Activated effector memory CD4-positive, alpha-beta T cell treated with anti-CD3 and anti-CD28 coated beads, Interleukin-2, amount 50 U/mL, for 16 hours (primary cell): ENCODE data around the gene SOWAHA.
"Not testable (repeated sequence)": the region's sequence is repeated elsewhere in the genome, so short reads cannot be mapped to it uniquely, and the experiment has no call there.

Experiments used
- DNase-seq: peaks from one replicate; pipeline ENCODE4 v3.0.0-alpha.2; 2020

The SOWAHA gene

DNA sequence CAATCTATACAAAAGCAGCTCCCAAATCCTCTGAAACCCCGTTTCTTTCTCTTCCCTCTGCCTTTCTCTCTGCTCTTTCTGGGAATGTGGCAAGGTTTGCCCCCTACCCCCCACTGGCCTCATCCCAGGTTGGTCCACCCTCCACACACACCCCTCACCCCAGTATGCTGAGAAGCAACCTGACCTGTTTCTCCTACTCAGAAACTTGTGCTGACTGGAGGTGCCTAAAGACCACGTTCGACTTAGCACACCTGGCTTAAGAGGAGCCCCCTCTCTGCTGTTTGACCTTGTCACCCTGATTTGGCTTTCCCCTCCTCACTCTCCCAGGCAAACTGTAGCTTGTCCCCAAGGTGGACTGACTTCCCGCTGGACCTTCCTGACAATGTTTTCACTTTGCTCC is 35.0 kb upstream of the SOWAHA start:
- peak; percentile 37 for DNase-seq

DNA sequence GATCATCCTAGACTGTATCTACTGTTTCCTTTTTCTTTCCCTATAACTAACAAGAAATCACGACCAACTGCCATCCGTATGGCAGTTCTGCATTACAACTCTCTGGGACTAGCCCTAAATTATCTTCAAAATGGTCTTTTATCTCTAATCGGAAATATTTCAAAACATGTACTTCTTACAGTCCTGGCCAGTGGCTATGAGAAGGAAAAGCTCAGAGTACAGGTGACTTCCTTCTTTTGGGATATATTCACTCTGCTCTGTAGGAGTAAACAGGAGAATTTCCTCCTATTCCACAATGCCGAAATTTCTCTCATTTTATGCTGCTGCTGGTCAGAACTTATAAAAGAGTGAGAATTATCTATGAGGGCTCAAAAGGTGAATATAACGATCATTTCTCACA is 34.2 kb upstream of the SOWAHA start:
- DNase-seq = no peak

DNA sequence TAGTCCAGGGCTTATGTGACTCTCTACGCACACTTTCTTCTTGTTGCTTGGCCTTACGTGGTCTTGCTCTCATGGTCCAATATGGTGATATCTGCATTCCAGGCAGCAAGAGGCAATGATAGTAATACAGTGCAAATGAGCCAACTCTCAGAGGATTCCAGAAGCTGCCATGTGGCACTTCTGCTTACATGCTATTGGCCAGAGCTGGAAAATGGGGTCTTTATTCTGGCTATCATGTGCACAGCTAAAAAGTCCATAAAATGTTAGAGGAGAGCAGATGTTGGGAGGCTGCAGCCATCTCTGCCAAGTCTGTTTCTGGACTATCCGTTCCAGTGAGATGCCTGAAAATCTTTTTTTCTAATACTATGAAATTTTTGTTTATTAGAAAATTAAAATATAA is 33.1 kb upstream of the SOWAHA start:
- DNase-seq = peak; percentile 4

DNA sequence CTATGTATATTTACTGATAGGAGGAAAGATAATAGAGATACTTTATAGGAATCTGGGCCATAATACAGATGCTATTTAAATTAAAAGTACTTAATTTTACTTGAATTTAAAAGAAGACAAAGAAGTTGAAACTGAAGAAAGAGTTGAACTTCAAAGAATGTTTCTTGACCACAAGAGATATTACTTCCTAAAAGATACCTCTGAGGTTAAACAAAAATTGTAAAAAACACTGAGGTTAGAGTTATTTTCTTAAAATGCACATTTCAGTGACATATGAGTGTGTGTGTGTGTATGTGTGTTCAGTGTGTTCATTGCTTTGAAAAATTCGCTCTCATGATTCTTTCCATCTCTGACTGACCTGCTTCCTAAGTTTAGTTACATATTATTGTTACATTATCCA is 32.5 kb upstream of the SOWAHA start:
- no peak for DNase-seq

DNA sequence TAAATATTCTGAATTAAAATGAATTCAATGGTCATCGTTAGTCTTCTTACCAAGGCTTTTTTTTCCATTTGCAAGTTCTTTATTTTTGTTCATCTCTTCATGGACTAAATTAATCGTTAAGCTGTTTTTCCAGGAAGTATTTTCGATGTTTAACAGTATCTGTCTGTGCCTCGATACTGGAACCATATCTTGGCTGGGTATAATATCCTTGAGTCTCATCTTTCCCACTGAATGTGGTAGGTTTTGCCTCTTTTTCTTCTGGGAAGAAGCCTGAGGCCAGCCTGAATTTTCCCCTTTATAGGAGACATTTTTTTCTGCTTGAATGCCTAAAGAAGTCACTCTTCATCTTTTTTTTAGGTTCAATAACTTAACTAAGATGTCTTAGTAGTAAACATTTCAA is 32.1 kb upstream of the SOWAHA start:
- DNase-seq = no peak

DNA sequence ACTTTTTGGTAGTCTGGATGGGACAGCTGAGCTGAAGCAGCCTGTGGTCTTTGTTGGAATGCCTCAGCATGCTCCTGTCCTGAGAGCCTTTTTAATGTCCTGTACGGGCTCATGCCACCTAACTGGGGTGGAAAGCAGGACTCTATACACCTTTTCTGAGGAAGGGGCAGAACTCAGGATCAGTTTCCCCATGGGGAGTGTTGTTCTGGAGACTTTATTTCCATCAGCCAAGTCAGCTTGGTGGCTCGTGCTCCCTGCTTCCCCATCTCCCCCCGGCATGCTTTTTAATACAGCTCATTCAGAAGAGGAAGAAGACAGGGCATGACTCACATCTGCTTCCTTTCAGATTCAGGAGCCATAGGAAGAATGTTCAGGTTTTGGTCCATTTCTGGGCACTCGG is 31.0 kb upstream of the SOWAHA start:
- DNase-seq = peak; percentile 25

DNA sequence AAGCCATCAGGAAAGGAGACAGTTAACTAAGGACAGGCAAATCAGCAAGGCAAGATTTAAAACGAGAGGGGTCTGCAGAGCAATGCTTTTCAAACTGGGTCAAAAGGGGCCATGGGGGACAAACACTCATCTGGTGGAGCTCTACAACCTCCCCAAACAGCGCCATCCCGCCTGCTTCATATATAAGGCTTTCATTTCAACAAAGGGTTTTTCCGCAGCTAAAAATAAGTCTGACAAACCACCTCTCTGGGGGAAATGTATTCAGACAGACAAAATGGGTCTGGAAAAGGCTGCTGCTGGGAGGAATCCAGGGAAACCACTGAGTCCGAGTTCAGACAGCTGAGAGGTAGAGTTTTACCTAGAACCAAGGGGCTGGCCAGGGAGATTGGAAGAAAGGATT is 27.7 kb upstream of the SOWAHA start:
- peak; percentile 2 for DNase-seq

DNA sequence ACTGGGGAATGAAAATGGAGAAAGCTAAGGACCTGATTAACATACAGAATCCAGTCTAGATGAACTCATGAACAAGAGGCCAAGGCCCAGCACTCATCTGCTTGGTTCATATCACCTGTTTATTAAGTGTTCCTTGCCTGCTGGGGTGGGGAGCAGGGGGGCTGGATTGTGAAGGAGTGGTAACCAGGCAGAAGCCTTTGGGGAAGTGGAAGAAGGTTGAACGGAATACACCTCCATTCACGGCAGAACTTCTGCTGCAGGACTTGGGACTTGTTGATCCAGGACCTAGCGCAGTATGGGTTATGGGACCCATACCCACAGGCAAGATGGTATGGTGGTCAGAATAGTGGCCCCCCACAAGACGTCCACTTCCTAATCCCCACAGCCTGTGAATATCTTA is 27.2 kb upstream of the SOWAHA start:
- DNase-seq = peak; percentile 39

DNA sequence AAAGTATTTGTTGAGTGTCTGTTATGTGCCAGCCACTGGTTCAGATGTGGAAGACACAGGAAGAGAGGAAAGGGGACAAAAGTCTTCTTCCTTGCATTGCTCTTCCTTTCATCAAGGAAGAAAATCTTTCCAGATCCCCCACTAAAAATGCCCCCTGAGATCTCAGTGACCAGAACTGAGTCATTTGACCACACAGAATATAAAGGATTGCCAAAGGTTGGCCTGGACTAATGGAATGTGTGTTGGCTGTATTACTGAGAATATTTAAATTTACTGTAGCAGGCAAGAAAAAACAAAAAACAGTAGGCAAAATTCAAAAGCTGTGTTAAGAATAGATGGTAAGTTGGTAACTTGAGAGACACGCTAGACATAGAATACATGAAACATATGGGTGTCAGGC is 26.0 kb upstream of the SOWAHA start:
- no peak for DNase-seq

DNA sequence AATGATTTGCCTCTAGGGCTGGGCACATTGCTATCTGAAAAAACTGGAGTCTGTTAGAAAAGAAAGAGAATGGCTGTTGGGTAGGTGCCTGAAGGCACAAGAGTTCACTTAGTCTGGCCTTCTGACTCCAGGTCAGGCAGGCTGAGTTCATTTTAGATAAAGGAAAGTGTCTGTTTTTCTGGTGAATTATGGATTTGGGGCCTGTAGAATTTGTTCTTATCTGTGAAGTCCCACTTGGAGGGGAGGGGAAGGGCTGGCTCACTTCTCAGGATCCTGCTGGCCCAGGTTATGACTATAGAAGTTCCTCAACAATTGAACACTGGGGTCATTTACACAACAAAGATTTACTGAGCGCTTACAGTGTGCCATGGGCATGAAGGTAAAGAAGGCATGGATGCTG is 24.6 kb upstream of the SOWAHA start:
- no peak for DNase-seq

DNA sequence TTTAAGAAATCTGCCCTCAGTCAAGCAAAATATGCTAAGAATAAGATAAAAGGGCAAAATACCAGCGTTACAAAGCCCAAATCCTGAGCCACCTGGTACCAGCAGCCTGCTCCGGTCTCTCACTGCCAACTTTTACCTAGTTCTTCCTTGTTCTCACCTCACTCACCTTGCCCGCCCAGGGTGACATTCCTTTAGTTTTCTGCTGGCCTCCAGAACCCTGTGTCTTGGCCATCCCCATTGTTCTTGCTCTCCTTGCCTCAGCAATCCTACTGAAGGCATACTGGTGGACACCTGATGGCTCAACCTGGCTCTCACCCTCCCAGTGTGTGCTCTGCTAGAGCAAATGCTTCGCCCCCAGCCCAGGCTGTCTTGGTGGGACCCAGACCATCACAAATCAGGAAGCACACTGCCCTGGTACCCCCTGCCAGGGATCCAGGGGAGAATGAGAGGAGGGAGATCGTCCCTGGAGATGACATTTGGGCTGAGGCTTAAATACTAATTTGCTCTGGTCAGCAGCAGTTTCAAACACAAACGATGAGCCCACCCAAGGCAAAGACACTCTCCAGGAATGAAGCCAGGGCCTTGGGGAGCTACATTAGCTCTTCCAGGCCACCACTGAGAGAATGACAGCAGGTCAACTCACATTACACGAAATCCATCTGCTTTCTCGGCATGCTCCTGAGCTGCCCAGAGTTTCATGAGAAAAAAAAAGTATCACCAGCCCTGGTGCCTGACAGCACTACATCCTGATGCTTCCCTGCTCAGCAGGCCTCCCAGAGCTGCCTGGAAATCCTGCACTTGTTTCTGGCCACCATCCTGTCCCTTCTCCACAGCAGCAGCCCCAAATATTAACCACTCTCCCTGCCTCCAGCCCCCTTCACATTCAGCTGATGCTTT is 23.9 kb upstream of the SOWAHA start:
- no peak for DNase-seq

DNA sequence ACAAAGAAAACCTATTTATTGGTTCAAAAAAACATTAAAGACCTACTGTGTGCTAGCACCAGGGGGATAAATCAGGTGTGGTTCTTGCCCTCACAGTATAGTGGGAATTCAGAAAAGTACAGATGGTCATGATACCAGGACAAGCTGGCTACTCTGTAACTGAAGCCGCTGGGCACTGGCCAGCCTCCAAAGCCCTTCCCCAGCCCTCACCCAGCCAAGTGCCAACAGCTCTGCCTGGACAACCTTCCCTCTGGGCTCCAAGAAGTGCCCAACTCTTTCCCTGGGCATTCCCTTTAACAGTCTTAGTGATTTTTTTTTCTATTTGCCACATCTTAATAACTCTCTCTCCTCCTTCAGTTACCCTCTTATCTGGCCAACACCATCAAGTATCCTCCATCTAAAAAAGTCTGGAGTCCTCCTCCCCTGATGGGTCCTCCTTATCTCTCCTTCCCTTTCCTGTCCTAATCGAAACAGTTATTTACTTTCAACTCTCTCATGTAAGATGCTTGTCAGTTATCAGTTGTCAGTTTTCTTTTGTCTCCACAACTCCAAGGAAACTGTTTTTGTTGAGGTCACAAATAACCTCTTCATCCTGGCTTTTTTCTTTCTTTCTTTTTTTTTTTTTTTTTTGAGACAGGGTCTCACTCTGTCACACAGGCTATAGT is 22.8 kb upstream of the SOWAHA start:
- DNase-seq = no peak

DNA sequence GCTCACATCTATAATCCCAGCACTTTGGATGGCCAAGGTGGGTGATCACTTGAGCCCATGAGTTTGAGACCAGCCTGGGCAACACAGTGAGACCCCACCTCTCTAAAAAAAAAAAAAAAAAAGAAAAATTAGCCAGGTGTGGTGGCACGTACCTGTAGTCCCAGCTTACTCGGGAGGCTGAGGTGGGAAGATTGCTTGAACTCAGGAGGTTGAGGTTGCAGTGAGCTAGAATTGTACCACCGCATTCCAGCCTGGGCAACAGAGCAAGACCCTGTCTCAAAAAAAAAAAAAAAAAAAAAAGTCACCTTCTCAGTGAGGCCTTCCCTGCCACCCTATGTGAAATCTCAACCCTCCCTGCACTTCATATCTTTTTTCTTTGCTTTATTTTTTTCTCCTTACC is 22.1 kb upstream of the SOWAHA start:
- no peak for DNase-seq

DNA sequence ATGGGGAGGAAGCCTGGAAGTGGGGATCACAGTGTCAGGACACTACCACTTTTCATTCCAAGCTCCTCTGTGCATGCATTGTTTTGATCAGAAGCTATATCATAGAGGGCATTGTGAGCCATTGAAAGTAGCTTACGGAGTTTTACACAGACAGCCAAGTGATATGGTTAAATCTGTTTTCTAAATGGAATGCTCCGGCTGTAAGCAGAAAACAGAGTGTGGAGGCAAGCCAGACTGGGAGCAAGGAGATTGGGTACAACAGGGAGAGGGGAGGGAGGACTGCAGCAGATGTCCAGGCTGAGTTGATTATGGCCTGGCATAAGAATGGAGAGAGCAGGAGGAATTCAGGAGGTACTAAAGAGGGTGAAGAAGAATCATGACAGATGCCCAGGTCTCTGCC is 15.5 kb upstream of the SOWAHA start:
- no peak for DNase-seq

DNA sequence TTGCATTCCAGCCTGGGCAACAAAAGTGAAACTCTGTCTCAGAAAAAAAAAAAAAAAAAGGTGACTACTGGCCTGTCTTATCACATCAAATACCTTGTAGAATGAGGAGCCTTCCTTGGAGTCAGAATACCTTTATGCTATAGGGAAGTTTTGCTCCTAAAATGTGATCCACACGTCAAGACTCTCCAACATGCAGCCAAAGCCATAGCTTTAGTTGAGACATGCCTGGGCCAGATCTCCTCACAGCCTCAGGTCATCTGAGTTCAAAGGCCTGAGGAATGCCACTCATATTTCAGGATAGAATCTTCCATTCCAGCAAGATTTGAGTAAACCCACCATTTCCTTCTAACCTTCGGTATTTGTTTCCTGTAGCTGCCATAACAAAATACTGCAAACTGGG is 13.7 kb upstream of the SOWAHA start:
- DNase-seq = no peak

DNA sequence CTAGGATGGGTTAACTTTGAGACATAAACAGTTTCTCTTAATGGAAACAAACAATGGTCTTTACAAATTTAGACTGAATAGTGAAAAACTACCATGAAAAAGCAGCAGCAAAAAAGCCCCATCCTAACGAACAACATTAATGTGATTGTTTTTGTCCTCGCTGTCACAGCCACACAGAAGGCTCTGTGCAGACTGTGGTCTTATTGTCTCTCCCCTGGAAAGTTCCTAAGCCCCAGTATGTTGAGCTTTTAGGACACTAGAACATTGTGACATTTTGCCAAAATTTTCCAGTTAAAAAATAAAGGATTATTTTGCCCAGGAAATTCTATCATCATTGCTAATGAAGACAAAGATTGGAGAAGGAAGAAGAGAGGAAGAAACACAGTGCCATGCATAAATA is 12.6 kb upstream of the SOWAHA start:
- DNase-seq = no peak

DNA sequence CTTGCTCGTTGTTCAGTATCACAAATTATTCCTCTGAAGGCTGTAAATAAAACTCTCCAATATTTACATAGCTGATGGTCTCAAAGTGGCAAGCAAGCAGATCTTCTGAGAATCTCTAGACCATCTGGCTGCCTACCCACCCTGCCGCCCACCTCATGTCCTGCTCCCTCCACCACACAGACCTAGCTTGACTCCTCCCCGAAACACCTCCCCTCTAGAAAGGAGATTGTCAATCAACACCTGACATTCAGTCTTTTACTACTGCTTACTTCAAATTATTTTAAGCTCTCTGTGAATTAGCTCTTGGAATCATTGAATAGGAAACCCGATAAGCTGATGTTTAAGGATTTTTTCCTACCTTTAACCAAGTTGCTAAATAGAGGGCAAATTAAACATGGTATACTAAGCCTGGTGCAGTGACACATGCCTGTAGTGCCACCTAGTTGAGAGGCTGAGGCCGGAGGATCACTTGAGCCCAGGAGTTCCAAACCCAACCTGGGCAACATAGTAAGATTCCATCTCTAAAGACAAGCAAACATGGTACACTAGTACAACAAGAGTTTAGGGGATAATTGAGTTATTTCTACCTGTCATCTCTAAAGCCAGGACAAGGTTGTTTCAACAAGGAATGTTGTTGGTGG is 10.9 kb upstream of the SOWAHA start:
- no peak for DNase-seq

DNA sequence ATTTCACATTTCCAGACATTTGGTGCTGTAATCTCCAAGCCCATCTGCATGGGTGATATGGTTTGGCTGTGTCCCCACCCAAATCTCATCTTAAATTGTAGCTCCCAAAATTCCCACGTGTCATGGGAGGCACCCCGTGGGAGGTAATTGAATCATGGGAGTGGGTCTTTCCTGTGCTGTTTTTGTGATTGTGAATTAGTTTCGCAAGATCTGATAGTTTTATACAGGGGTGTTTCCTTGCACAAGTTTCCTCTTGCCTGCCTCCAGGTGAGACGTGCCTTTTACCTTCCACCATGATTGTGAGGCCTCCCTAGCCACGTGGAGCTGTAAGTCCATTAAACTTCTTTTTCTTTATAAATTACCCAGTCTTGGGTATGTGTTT is 10.4 kb upstream of the SOWAHA start:
- DNase-seq = not testable (repeated sequence)

DNA sequence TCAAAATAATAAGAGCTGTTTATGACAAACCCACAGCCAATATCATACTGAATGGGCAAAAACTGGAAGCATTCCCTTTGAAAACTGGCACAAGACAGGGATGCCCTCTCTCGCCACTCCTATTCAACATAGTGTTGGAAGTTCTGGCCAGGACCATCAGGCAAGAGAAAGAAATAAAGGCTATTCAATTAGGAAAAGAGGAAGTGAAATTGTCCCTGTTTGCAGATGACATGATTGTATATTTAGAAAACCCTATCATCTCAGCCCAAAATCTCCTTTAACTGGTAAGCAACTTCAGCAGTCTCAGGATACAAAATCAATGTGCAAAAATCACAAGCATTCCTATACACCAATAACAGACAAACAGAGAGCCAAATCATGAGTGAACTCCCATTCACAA is 8.9 kb upstream of the SOWAHA start:
- not testable (repeated sequence) for DNase-seq

DNA sequence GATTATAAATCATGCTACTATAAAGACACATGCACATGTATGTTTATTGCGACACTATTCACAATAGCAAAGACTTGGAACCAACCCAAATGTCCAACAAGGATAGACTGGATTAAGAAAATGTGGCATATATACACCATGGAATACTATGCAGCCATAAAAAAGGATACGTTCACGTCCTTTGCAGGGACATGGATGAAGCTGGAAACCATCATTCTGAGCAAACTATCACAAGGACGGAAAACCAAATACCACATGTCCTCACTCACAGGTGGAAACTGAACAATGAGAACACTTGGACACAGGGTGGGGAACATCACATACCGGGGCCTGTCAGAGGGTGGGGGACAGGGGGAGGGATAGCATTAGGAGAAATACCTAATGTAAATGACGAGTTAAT is 7.2 kb upstream of the SOWAHA start:
- DNase-seq = not testable (repeated sequence)

DNA sequence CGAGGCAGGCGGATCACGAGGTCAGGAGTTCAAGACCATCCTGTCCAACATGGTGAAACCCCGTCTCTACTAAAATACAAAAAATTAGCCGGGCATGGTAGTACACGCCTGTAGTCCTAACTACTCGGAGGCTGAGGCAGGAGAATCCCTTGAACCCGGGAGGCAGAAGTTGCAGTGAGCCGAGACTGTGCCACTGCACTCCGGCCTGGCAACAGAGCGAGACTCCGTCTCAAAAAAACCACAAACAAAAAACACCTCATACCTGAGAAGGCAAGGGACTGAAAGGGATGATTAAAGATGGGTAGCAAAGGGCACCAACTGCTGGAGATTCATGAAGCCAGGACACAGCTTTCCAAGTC is 6.3 kb upstream of the SOWAHA start:
- DNase-seq = not testable (repeated sequence)

DNA sequence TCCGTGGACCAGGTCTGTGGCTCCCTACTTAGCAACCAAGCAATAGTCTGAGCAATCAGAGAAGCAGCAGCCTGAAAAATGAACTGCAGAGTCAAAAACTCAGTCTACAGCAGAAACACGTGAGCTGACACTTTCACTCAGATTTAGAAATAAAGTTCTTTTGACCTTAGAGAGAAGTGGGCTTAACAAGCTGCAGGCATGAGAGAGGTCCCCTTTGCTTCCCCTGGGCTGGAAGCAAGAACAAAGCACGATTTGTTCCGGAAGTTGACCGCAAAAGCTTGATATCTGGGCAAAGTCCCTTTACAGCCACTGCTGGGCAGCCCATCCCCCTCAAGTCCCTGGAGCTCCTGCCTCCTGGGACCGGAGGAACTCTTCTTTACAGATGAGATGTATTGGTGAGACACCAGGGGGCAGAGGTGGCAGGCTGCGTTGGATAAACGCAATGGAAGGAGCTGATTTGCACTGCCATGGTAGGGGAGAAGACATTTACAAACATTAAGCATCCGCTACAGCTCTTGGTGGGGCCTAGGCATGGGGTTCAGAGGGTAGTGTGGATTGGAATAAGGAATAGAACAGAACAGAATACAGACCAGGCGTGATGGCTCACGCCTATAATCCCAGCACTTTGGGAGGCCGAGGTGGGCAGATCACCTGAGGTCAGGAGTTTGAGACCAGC is 5.8 kb upstream of the SOWAHA start:
- no peak for DNase-seq

DNA sequence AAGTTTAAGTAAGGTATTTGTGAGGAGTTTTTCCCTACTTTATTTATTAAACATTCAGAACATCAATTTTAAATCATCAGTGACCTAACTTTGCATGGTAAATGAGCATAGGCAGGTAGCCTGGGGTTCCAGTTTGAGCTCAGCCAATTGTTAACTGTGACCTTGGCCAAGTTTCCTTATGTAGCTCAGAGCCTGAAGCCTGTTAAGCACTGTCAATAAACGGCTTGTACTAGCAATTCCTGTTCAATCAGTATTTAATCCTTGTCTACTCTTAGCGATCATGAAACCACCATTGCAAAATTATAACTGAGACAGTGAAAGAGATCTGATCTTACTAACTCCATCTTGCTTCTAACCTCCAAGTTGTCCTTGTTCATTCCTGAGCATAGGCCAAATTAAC is 4.7 kb upstream of the SOWAHA start:
- no peak for DNase-seq

DNA sequence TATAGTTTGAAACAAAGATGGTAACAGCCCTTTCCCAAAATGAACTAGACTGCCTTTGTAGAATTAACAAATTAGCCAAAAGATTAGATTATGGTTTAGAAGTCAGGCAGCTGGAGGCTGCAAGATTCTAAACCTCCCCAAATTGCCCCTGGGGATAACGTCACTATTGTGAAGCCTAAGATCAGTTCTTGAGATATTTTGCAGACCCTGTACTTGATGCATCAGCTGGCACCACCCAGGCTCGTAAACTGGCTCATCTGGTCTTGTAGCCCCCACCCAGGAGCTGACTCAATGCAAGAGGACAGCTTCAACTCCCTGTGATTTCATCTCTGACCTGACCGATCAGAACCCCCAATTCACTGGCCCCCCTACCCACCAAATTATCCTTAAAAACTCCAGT is 4.2 kb upstream of the SOWAHA start:
- no peak for DNase-seq
